Heart left ventricle (tissue), 13 donors: ENCODE data around the gene PCSK5.

Experiments
- CTCF ChIP-seq, 12 donors: fragments of 200-600 bp; sonication (generic) in 4 of 12; IDR thresholded peaks; one replicate each; pipeline versions ENCODE4 v1.5.0 to v1.8.0; 2018 to 2022; ENCODE audit warnings: antibody characterized with exemption in 12 of 12, mild to moderate bottlenecking in 5 of 12
- POLR2A ChIP-seq, 2 donors: fragments of 450-650 bp; IDR thresholded peaks; one replicate each; pipeline ENCODE4 v1.6.1; 2017; ENCODE audit warnings: antibody characterized with exemption in 2 of 2, mild to moderate bottlenecking in 2 of 2, moderate library complexity in 2 of 2
- donor health status: ischemic (EF 13 %, LVEDD 7.1; RV severe dilation, severe dysfunction).
- donor health status: DM: no; HTN: yes; CAD: no.
- donor health status: DM: no; HTN: no; CAD: no.
- donor health status: ischemic (EF 25% LVEDD 6.9; RV normal size, moderate dysfunction).
- donor health status: ischemic (EF 25% LVEDD 5.7; RV mildly dilated, moderate dysfunction).
- donor health status: ischemic (EF 35%, LVEDD 5.7; RV mildly dilated, moderate dysfunction).
- donor health status: nonischemic (EF 11% LVEDD 7.7; RV severe dilation, severe dysfunction).
- donor health status: DM: yes; HTN: yes; CAD: no.
- donor health status: PGD.
- donor health status: ischemic (EF 29% LVEDD 5.4; RV normal size, mild dysfunction).
- donor health status: nonischemic (EF 23%, LVEDD 6.1; RV moderate dilation, normal function).

DNA sequence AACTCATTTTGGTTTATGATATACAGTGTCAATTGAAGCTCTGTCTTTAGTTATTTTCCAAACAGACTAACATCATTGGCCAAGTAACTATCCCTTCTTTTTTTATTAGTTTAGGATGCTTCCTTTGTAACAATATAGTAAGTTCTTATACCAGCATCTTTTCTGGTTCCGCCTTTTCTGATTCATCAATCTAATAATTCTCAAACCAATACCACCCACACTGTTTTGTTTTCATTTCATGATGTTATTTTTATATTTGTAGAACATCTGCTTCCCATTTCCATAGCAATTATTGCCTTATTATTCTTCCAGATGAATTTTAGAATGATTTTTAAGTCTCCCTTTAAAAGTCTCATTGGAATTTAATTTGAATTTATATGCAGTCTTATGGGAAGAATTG, 285.7 kb downstream of the PCSK5 start:
- no peak for TF ChIP-seq POLR2A (IDR thresholded peaks at IDR 0.05)
- no peak for TF ChIP-seq CTCF (IDR thresholded peaks at IDR 0.05)
